GM23338 (cell line): Measurements from ENCODE around the gene PHTF2. TPM values are rescaled to one million over a fixed set of nuclear protein-coding genes. Genes with fewer than 3 reads are reported as not detected.

ENCODE experiments used
- ATAC-seq: fragments of 200-7000 bp; cut with Tn5 transposase; 3 replicates; pipeline ENCODE4 v1.9.1; 2020
- DNase-seq: peaks from one replicate; pipeline ENCODE4 v3.0.0-alpha.2; 2015; ENCODE audit warnings: low spot score
- H2AFZ ChIP-seq: fragments of 200-600 bp; sonication (generic); 2 replicates; pipeline ENCODE4 v1.8.0; 2016; ENCODE audit warnings: antibody characterized with exemption, mild to moderate bottlenecking, moderate library complexity
- H3F3A ChIP-seq: fragments of 200-600 bp; sonication (generic); replicated peaks from 2 replicates; pipeline ENCODE4 v1.8.0; 2017; ENCODE audit warnings: antibody characterized with exemption, mixed run types, low read depth
- H3K27ac ChIP-seq: fragments of 200-600 bp; sonication (generic); 2 replicates; pipeline ENCODE4 v1.6.1; 2016; ENCODE audit warnings: low read depth
- H3K27me3 ChIP-seq: fragments of 200-600 bp; sonication (generic); 2 replicates; pipeline ENCODE4 v1.8.0; 2016; ENCODE audit warnings: mild to moderate bottlenecking, mixed run types, moderate library complexity; ENCODE audit not compliant: insufficient read depth
- H3K36me3 ChIP-seq: fragments of 200-600 bp; sonication (generic); 2 replicates; pipeline ENCODE4 v1.8.0; 2016; ENCODE audit warnings: mild to moderate bottlenecking; ENCODE audit not compliant: insufficient read depth
- H3K4me1 ChIP-seq: fragments of 200-600 bp; sonication (generic); 2 replicates; pipeline ENCODE4 v1.8.0; 2016; ENCODE audit warnings: mild to moderate bottlenecking, moderate library complexity; ENCODE audit not compliant: insufficient read depth
- H3K4me2 ChIP-seq: fragments of 200-600 bp; sonication (generic); 2 replicates; pipeline ENCODE4 v1.7.1; 2017; ENCODE audit warnings: mixed run types
- H3K4me3 ChIP-seq: fragments of 200-600 bp; sonication (generic); 2 replicates; pipeline ENCODE4 v1.6.1; 2016; ENCODE audit warnings: mixed run types
- H3K79me2 ChIP-seq: fragments of 200-600 bp; sonication (generic); replicated peaks from 2 replicates; pipeline ENCODE4 v1.8.0; 2017; ENCODE audit warnings: mild to moderate bottlenecking; ENCODE audit not compliant: insufficient read depth
- H3K9me2 ChIP-seq: fragments of 200-600 bp; sonication (generic); 2 replicates; pipeline ENCODE4 v1.8.0; 2017; ENCODE audit not compliant: insufficient read depth
- H4K20me1 ChIP-seq: fragments of 200-600 bp; sonication (generic); replicated peaks from 2 replicates; pipeline ENCODE4 v1.8.0; 2017; ENCODE audit warnings: mild to moderate bottlenecking; ENCODE audit not compliant: insufficient read depth
- H3K27ac Mint-ChIP-seq: 2 replicates; pipeline ENCODE4 v1.8.0; 2020; ENCODE audit warnings: inconsistent platforms, mild to moderate bottlenecking, moderate library complexity, mixed read lengths
- H3K27me3 Mint-ChIP-seq: 3 replicates; pipeline ENCODE4 v1.8.0; 2022; ENCODE audit warnings: low read depth, mild to moderate bottlenecking, moderate library complexity, mixed read lengths, inconsistent platforms; ENCODE audit not compliant: insufficient read depth, poor library complexity
- H3K36me3 Mint-ChIP-seq: 3 replicates; pipeline ENCODE4 v1.8.0; 2021; ENCODE audit warnings: low read depth, mild to moderate bottlenecking, inconsistent platforms, moderate library complexity, mixed read lengths
- H3K4me1 Mint-ChIP-seq: 3 replicates; pipeline ENCODE4 v1.8.0; 2020; ENCODE audit warnings: mild to moderate bottlenecking, inconsistent platforms, mixed read lengths
- H3K4me3 Mint-ChIP-seq: 3 replicates; pipeline ENCODE4 v1.8.0; 2021; ENCODE audit warnings: moderate library complexity, mild to moderate bottlenecking, inconsistent platforms, mixed read lengths
- H3K9me3 Mint-ChIP-seq: 3 replicates; pipeline ENCODE4 v1.8.0; 2020; ENCODE audit warnings: moderate library complexity, mild to moderate bottlenecking, inconsistent platforms, mixed read lengths
- CREB1 ChIP-seq: fragments of 250-450 bp; sonication (Bioruptor Pico); IDR thresholded peaks from 2 replicates; pipeline ENCODE4 v1.5.0; 2020; ENCODE audit warnings: low read depth, mild to moderate bottlenecking, moderate library complexity
- CTCF ChIP-seq, 2 experiments: fragments of 200-600 bp in 1 of 2; sonication (generic) in 1 of 2; conservative IDR thresholded peaks; 2 replicates each; pipeline versions ENCODE4 v1.5.1 to v1.6.1; 2016 to 2017; ENCODE audit warnings: antibody characterized with exemption in 2 of 2, low read depth in 2 of 2, mild to moderate bottlenecking in 2 of 2, moderate library complexity in 1 of 2
- EZH2 ChIP-seq: fragments of 200-600 bp; sonication (generic); IDR thresholded peaks from one replicate; pipeline ENCODE4 v1.8.0; 2017; ENCODE audit warnings: antibody characterized with exemption, mild to moderate bottlenecking, low read depth; ENCODE audit not compliant: unreplicated experiment
- EZH2phosphoT487 ChIP-seq: fragments of 200-600 bp; sonication (generic); IDR thresholded peaks from one replicate; pipeline ENCODE4 v1.8.1; 2018; ENCODE audit warnings: antibody characterized with exemption; ENCODE audit not compliant: unreplicated experiment
- JUNB ChIP-seq: IDR thresholded peaks from one replicate; pipeline ENCODE4 v1.6.1; 2016; ENCODE audit warnings: antibody characterized with exemption; ENCODE audit not compliant: unreplicated experiment
- NANOG ChIP-seq: IDR thresholded peaks from 2 replicates; pipeline ENCODE4 v1.6.1; 2016; ENCODE audit warnings: antibody characterized with exemption, borderline replicate concordance
- POLR2AphosphoS5 ChIP-seq: IDR thresholded peaks from 2 replicates; pipeline ENCODE4 v1.6.1; 2016; ENCODE audit warnings: antibody characterized with exemption, low read depth
- REST ChIP-seq: IDR thresholded peaks from one replicate; pipeline ENCODE4 v1.6.1; 2018; ENCODE audit warnings: antibody characterized with exemption; ENCODE audit not compliant: unreplicated experiment
- STAT1 ChIP-seq: IDR thresholded peaks from one replicate; pipeline ENCODE4 v1.6.1; 2016; ENCODE audit warnings: antibody characterized with exemption; ENCODE audit not compliant: unreplicated experiment
- ZNF114 ChIP-seq: fragments of 250-450 bp; sonication (Bioruptor Pico); IDR thresholded peaks from 2 replicates; pipeline ENCODE4 v1.5.0; 2020; ENCODE audit warnings: mild to moderate bottlenecking, moderate library complexity
- ZNF331 ChIP-seq: fragments of 250-450 bp; sonication (Bioruptor Pico); IDR thresholded peaks from 2 replicates; pipeline ENCODE4 v1.5.0; 2020; ENCODE audit warnings: low read depth, mild to moderate bottlenecking, moderate library complexity
- polyA plus RNA-seq: library from polyadenylated mRNA; unstranded; fragments of >200 nt; fragmentation: Nextera tagmentation; extraction: Ambion mirVana; gene quantifications from 2 replicates; pipeline ENCODE4 v1.2.1, GENCODE V29; 2016
- total RNA-seq: library from RNA; depleted of rRNA; stranded (reverse); fragments of >200 nt; shearing (Covaris generic); gene quantifications from 2 replicates; pipeline ENCODE4 v1.2.3, GENCODE V29; 2014
- TF ChIP-seq, protein P1 (sequence below): IDR thresholded peaks from 2 replicates; pipeline ENCODE4 v1.6.1; 2016; ENCODE audit warnings: antibody characterized with exemption
- TF ChIP-seq, protein P2 (sequence below): fragments of 250-450 bp; sonication (Bioruptor Pico); IDR thresholded peaks from 2 replicates; pipeline ENCODE4 v1.5.0; 2020; ENCODE audit warnings: mild to moderate bottlenecking, moderate library complexity

PHTF2 gene
- total and polyA plus RNA-seq, 2 experiments from 2014 or later = 14.6 to 24.1 TPM

DNA sequence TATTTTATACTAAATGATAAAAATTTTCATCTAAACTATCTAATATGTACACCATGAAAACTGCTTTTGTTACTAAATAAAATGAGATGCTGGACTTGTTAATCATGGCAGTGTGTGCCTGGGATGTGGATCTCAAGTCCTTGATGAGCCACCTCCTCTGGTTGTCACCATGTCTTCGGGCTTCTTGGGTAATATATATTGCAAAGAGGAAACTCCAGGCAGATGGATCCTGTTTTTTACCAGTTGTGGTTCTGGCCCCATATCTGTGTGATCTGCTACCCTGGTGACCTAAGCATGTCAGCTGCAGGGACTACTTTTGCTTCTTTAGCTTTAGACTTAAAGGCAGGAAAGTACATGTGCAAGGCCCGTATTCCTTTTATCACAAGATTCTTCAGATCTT, 46.6 kb upstream of the PHTF2 start:
- Histone ChIP-seq H3K27me3 (no peaks in the 10 kb centered on the region), H3K4me2 (no peak overlapping the region), H3K4me1 (no peaks in the 10 kb centered on the region), H3K4me3 (no peak overlapping the region), H3F3A (no peaks in the 10 kb centered on the region), H3K79me2 (peaks cover 41% of the 10 kb centered on the region), H4K20me1 (peaks cover 18% of the 10 kb centered on the region), H3K27ac (no peak overlapping the region), H2AFZ (no peak overlapping the region), H3K9me2 (no peaks in the 10 kb centered on the region), H3K36me3 (no peaks in the 10 kb centered on the region; the same call in 1 of the 2 replicates)
- no peak for DNase-seq
- Mint-ChIP-seq H3K4me1 (no peaks in the 10 kb centered on the region), H3K27me3 (peaks cover 2% of the 10 kb centered on the region), H3K27ac (no peak overlapping the region), H3K4me3 (no peak overlapping the region), H3K9me3 (no peaks in the 10 kb centered on the region), H3K36me3 (peaks cover 7% of the 10 kb centered on the region; the same call in 1 of the 3 replicates)
- ATAC-seq = no peak
- TF ChIP-seq, protein P1, sequence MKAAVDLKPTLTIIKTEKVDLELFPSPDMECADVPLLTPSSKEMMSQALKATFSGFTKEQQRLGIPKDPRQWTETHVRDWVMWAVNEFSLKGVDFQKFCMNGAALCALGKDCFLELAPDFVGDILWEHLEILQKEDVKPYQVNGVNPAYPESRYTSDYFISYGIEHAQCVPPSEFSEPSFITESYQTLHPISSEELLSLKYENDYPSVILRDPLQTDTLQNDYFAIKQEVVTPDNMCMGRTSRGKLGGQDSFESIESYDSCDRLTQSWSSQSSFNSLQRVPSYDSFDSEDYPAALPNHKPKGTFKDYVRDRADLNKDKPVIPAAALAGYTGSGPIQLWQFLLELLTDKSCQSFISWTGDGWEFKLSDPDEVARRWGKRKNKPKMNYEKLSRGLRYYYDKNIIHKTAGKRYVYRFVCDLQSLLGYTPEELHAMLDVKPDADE = no peak
- TF ChIP-seq ZNF114 (CRISPR knock-in tag) (no peak), EZH2phosphoT487 (no peak), CREB1 (CRISPR knock-in tag) (no peak), REST (no peak), STAT1 (no peak), POLR2AphosphoS5 (no peak), CTCF (conservative IDR thresholded peaks at IDR 0.05; ENCODE audit: low read depth in 2 of 2) (no peak), JUNB (no peak), EZH2 (no peak), NANOG (no peak), ZNF331 (CRISPR knock-in tag) (no peak)
- TF ChIP-seq, protein P2, sequence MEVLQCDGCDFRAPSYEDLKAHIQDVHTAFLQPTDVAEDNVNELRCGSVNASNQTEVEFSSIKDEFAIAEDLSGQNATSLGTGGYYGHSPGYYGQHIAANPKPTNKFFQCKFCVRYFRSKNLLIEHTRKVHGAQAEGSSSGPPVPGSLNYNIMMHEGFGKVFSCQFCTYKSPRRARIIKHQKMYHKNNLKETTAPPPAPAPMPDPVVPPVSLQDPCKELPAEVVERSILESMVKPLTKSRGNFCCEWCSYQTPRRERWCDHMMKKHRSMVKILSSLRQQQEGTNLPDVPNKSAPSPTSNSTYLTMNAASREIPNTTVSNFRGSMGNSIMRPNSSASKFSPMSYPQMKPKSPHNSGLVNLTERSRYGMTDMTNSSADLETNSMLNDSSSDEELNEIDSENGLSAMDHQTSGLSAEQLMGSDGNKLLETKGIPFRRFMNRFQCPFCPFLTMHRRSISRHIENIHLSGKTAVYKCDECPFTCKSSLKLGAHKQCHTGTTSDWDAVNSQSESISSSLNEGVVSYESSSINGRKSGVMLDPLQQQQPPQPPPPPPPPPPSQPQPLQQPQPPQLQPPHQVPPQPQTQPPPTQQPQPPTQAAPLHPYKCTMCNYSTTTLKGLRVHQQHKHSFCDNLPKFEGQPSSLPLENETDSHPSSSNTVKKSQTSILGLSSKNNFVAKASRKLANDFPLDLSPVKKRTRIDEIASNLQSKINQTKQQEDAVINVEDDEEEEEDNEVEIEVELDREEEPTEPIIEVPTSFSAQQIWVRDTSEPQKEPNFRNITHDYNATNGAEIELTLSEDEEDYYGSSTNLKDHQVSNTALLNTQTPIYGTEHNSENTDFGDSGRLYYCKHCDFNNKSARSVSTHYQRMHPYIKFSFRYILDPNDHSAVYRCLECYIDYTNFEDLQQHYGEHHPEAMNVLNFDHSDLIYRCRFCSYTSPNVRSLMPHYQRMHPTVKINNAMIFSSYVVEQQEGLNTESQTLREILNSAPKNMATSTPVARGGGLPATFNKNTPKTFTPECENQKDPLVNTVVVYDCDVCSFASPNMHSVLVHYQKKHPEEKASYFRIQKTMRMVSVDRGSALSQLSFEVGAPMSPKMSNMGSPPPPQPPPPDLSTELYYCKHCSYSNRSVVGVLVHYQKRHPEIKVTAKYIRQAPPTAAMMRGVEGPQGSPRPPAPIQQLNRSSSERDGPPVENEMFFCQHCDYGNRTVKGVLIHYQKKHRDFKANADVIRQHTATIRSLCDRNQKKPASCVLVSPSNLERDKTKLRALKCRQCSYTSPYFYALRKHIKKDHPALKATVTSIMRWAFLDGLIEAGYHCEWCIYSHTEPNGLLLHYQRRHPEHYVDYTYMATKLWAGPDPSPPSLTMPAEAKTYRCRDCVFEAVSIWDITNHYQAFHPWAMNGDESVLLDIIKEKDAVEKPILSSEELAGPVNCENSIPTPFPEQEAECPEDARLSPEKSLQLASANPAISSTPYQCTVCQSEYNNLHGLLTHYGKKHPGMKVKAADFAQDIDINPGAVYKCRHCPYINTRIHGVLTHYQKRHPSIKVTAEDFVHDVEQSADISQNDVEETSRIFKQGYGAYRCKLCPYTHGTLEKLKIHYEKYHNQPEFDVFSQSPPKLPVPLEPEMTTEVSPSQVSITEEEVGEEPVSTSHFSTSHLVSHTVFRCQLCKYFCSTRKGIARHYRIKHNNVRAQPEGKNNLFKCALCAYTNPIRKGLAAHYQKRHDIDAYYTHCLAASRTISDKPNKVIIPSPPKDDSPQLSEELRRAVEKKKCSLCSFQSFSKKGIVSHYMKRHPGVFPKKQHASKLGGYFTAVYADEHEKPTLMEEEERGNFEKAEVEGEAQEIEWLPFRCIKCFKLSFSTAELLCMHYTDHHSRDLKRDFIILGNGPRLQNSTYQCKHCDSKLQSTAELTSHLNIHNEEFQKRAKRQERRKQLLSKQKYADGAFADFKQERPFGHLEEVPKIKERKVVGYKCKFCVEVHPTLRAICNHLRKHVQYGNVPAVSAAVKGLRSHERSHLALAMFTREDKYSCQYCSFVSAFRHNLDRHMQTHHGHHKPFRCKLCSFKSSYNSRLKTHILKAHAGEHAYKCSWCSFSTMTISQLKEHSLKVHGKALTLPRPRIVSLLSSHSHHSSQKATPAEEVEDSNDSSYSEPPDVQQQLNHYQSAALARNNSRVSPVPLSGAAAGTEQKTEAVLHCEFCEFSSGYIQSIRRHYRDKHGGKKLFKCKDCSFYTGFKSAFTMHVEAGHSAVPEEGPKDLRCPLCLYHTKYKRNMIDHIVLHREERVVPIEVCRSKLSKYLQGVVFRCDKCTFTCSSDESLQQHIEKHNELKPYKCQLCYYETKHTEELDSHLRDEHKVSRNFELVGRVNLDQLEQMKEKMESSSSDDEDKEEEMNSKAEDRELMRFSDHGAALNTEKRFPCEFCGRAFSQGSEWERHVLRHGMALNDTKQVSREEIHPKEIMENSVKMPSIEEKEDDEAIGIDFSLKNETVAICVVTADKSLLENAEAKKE (CRISPR knock-in tag) = no peak
